NB4 (cell line): ENCODE results near the gene CAPN14.

Source experiments
- DNase-seq: peaks from one replicate; pipeline ENCODE4 v3.0.0; 2010; ENCODE audit warnings: low read depth
- H3K4me3 ChIP-seq: one replicate; pipeline ENCODE4 v1.5.1; 2011; ENCODE audit warnings: mild to moderate bottlenecking, low read depth, low read length, moderate library complexity
- MYC ChIP-seq: IDR thresholded peaks from 2 replicates; pipeline ENCODE4 v1.6.1; 2011; ENCODE audit warnings: low read depth, low read length
- POLR2A ChIP-seq: IDR thresholded peaks from 2 replicates; pipeline ENCODE4 v1.6.1; 2011; ENCODE audit warnings: mild to moderate bottlenecking; ENCODE audit not compliant: insufficient read length; ENCODE audit errors: extremely low read depth
- TF ChIP-seq, protein P1 (sequence below): IDR thresholded peaks from 2 replicates; pipeline ENCODE4 v1.6.1; 2011; ENCODE audit warnings: low read depth, low read length
- TF ChIP-seq, protein P2 (sequence below): IDR thresholded peaks from one replicate; pipeline ENCODE4 v1.5.1; 2012; ENCODE audit warnings: low read depth, low read length

The CAPN14 gene

GRCh38 chr2:31163011-31163539 lies 54.2 kb downstream of the CAPN14 start:
- H3K4me3 ChIP-seq, result no peak overlapping the region
- TF ChIP-seq MYC, result no peak
- TF ChIP-seq, protein P1, sequence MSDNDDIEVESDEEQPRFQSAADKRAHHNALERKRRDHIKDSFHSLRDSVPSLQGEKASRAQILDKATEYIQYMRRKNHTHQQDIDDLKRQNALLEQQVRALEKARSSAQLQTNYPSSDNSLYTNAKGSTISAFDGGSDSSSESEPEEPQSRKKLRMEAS, result no peak
- TF ChIP-seq, protein P2, sequence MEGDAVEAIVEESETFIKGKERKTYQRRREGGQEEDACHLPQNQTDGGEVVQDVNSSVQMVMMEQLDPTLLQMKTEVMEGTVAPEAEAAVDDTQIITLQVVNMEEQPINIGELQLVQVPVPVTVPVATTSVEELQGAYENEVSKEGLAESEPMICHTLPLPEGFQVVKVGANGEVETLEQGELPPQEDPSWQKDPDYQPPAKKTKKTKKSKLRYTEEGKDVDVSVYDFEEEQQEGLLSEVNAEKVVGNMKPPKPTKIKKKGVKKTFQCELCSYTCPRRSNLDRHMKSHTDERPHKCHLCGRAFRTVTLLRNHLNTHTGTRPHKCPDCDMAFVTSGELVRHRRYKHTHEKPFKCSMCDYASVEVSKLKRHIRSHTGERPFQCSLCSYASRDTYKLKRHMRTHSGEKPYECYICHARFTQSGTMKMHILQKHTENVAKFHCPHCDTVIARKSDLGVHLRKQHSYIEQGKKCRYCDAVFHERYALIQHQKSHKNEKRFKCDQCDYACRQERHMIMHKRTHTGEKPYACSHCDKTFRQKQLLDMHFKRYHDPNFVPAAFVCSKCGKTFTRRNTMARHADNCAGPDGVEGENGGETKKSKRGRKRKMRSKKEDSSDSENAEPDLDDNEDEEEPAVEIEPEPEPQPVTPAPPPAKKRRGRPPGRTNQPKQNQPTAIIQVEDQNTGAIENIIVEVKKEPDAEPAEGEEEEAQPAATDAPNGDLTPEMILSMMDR, result no peak
- no peak for TF ChIP-seq POLR2A
- DNase-seq, result no peak

DNA sequence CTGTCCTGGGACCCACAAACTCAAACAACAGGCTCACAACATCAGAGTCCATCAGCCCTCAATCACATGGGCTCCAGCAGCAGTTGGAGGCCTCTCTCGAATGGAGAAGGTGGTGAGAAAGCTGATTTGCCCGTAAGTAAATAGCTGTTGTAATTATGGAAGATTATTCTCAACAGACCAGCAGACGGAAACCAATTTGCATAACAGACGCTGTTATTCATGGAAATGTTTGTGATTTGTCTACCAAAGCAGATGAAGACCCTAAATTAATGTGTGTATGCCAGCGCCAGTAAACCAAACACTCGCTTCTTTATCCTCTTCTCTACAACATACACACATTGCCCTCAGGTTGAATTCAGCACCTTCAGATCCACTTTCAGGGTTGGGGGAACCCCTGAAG lies 55.7 kb downstream of the CAPN14 start:
- DNase-seq, result no peak
- TF ChIP-seq, protein P1, result no peak
- TF ChIP-seq MYC (no peak), POLR2A (no peak)
- TF ChIP-seq, protein P2, result no peak
- H3K4me3 ChIP-seq, result no peak overlapping the region

DNA sequence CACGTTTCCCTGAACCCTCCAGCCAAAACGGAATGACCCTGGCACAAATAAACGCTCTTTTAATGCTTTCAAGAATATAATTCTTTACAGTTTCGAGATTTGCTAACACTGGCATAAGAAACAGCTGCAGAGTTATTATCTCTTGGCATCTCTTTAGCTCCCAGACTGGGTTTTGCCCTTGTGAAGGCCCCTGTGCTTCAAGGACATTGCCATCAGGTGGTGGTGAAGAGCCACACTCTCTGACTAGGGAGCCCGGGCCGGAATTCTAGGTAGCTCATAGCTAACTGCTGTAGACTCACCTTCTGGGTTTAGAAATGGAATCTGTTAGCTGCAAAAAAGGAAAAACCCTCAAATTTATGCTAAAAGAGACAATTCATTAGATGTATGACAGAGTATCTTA lies 65.8 kb downstream of the CAPN14 start:
- DNase-seq, result no peak
- no peak for TF ChIP-seq MYC
- TF ChIP-seq POLR2A, result no peak
- TF ChIP-seq, protein P2, result no peak
- TF ChIP-seq, protein P1, result no peak
- H3K4me3 ChIP-seq, result no peak overlapping the region

DNA sequence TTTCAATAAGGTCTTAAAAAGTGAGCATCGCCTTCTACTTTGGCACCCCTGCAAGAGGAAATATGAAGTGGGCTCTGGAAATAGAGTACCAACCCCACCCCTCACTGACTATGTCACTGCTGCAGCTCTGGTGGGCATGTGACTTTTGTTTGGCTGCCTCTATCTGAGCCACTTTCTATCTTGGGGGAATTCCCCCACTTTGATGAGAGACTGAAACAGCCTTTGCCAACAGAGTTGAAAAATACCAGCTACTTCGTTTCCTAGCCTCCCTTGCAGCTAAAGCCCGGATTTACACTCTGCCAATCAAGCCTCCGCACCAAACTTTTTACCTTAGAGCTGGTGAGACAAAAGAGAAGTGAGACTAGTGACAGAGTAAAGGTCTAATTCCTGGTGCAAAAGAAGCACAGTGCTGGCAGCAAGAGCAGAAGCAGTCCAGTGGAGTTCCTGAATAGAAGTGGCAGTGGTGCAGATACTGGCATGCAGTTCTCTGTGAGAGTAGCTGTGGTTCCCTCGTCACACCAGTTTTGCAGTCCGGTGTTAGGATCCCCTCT lies 67.1 kb downstream of the CAPN14 start:
- TF ChIP-seq POLR2A (no peak), MYC (no peak)
- TF ChIP-seq, protein P1, result no peak
- TF ChIP-seq, protein P2, result no peak
- no peak overlapping the region for H3K4me3 ChIP-seq

GRCh38 chr2:31148514-31148913 lies 68.8 kb downstream of the CAPN14 start:
- TF ChIP-seq, protein P1, result no peak
- TF ChIP-seq, protein P2, result no peak
- TF ChIP-seq MYC, result no peak
- TF ChIP-seq POLR2A, result no peak
- no peak for DNase-seq
- H3K4me3 ChIP-seq, result no peak overlapping the region

More for the DNA sequence above, 67.1 kb downstream of the CAPN14 start:
- DNase-seq, result no peak
